NCI-H2196 treated with DMSO at 0.1 percent for 48 hours (cell line): ENCODE results near the gene CDKAL1.

ENCODE experiments used
- DNase-seq: peaks from one replicate; lab custom pipeline; 2025; ENCODE audit not compliant: unreplicated experiment; lab: John Stamatoyannopoulos, UW

The CDKAL1 gene

GRCh38 chr6:20947977-20948376 lies 413.7 kb downstream of the CDKAL1 start:
- DNase-seq = no peak

- peak; percentile 45 for DNase-seq
Measured at GRCh38 chr6:20948556-20948955, 414.3 kb downstream of the CDKAL1 start.

- DNase-seq = no peak
Measured at GRCh38 chr6:20949138-20949537, 414.9 kb downstream of the CDKAL1 start.

- no peak for DNase-seq
Measured at GRCh38 chr6:20952699-20953474, 418.6 kb downstream of the CDKAL1 start.

- no peak for DNase-seq
Measured at GRCh38 chr6:20954315-20954714, 420.1 kb downstream of the CDKAL1 start.

- DNase-seq = no peak
Measured at GRCh38 chr6:20955131-20955530, 420.9 kb downstream of the CDKAL1 start.

- DNase-seq = no peak
Measured at GRCh38 chr6:20955751-20956150, 421.5 kb downstream of the CDKAL1 start.

- no peak for DNase-seq
Measured at GRCh38 chr6:20960067-20960466, 425.8 kb downstream of the CDKAL1 start.

GRCh38 chr6:20965276-20965675 lies 431.0 kb downstream of the CDKAL1 start:
- no peak for DNase-seq

GRCh38 chr6:20965915-20966314 lies 431.7 kb downstream of the CDKAL1 start:
- no peak for DNase-seq

- DNase-seq = no peak
Measured at GRCh38 chr6:20969551-20969950, 435.3 kb downstream of the CDKAL1 start.

GRCh38 chr6:20976391-20976918 lies 442.2 kb downstream of the CDKAL1 start:
- DNase-seq = no peak

- DNase-seq = no peak
Measured at GRCh38 chr6:20978151-20978614, 443.9 kb downstream of the CDKAL1 start.

- no peak for DNase-seq
Measured at GRCh38 chr6:20979076-20979475, 444.8 kb downstream of the CDKAL1 start.

GRCh38 chr6:20983961-20984360 lies 449.7 kb downstream of the CDKAL1 start:
- DNase-seq = no peak

GRCh38 chr6:20985821-20986220 lies 451.6 kb downstream of the CDKAL1 start:
- DNase-seq = no peak

GRCh38 chr6:20991910-20992309 lies 457.7 kb downstream of the CDKAL1 start:
- DNase-seq = no peak

GRCh38 chr6:20996099-20996498 lies 461.8 kb downstream of the CDKAL1 start:
- DNase-seq = no peak

GRCh38 chr6:20997143-20997769 lies 463.0 kb downstream of the CDKAL1 start:
- DNase-seq = no peak

- no peak for DNase-seq
Measured at GRCh38 chr6:20997770-20998147, 463.5 kb downstream of the CDKAL1 start.

- DNase-seq = no peak
Measured at GRCh38 chr6:20998748-20999448, 464.6 kb downstream of the CDKAL1 start.

GRCh38 chr6:21000331-21000801 lies 466.1 kb downstream of the CDKAL1 start:
- DNase-seq = no peak
